Mesendoderm (in vitro differentiated cells): Measurements from ENCODE around the gene TRMT10A.

Experiments
- DNase-seq: peaks from one replicate; pipeline ENCODE4 v3.0.0; 2013
- H2AK5ac ChIP-seq: 2 replicates; pipeline ENCODE4 v1.6.1; 2013; ENCODE audit warnings: low read length, inconsistent platforms
- H2BK120ac ChIP-seq: 2 replicates; pipeline ENCODE4 v1.6.1; 2013; ENCODE audit warnings: low read depth, mild to moderate bottlenecking, low read length, moderate library complexity, mixed read lengths
- H2BK15ac ChIP-seq: replicated peaks from 2 replicates; pipeline ENCODE4 v1.6.1; 2013; ENCODE audit warnings: low read depth, mild to moderate bottlenecking, moderate library complexity
- H2BK5ac ChIP-seq: 2 replicates; pipeline ENCODE4 v1.6.1; 2013; ENCODE audit warnings: low read length, inconsistent platforms
- H3K18ac ChIP-seq: 2 replicates; pipeline ENCODE4 v1.6.1; 2013; ENCODE audit warnings: mild to moderate bottlenecking, low read length, mixed read lengths
- H3K23ac ChIP-seq: one replicate; pipeline ENCODE4 v1.6.1; 2013; ENCODE audit warnings: low read length
- H3K27ac ChIP-seq: 2 replicates; pipeline ENCODE4 v1.5.1; 2013; ENCODE audit warnings: low read depth, mild to moderate bottlenecking, inconsistent platforms, low read length, moderate library complexity
- H3K27me3 ChIP-seq: 2 replicates; pipeline ENCODE4 v1.6.1; 2013; ENCODE audit warnings: low read length, control low read depth, mild to moderate bottlenecking, inconsistent platforms; ENCODE audit not compliant: insufficient read depth, poor library complexity
- H3K36me3 ChIP-seq: 2 replicates; pipeline ENCODE4 v1.6.1; 2013; ENCODE audit warnings: low read length, inconsistent platforms; ENCODE audit not compliant: control insufficient read depth, insufficient read depth
- H3K4ac ChIP-seq: one replicate; pipeline ENCODE4 v1.6.1; 2013; ENCODE audit warnings: low read depth, mild to moderate bottlenecking, low read length, moderate library complexity
- H3K4me1 ChIP-seq: 2 replicates; pipeline ENCODE4 v1.6.1; 2013; ENCODE audit warnings: low read depth, low read length, inconsistent platforms; ENCODE audit not compliant: control insufficient read depth
- H3K4me2 ChIP-seq: 2 replicates; pipeline ENCODE4 v1.6.1; 2013; ENCODE audit warnings: low read length
- H3K4me3 ChIP-seq: 2 replicates; pipeline ENCODE4 v1.5.1; 2013; ENCODE audit warnings: mild to moderate bottlenecking, low read length
- H3K56ac ChIP-seq: one replicate; pipeline ENCODE4 v1.6.1; 2013; ENCODE audit warnings: low read length
- H3K79me1 ChIP-seq: 2 replicates; pipeline ENCODE4 v1.6.1; 2013; ENCODE audit warnings: low read length, inconsistent platforms
- H3K79me2 ChIP-seq: 2 replicates; pipeline ENCODE4 v1.6.1; 2013; ENCODE audit warnings: mild to moderate bottlenecking, low read length; ENCODE audit not compliant: control insufficient read depth, insufficient read depth
- H3K9ac ChIP-seq: 2 replicates; pipeline ENCODE4 v1.6.1; 2013; ENCODE audit warnings: low read length, inconsistent platforms
- H4K5ac ChIP-seq: one replicate; pipeline ENCODE4 v1.6.1; 2013; ENCODE audit warnings: low read length
- H4K8ac ChIP-seq: one replicate; pipeline ENCODE4 v1.6.1; 2013; ENCODE audit warnings: low read depth, mild to moderate bottlenecking, control low read depth, low read length, moderate library complexity
- WGBS: extraction: QIAGEN DNeasy Blood & Tissue Kit; methylation state at CpG from one replicate; pipeline ENCODE4 v1.1.7; 2013; ENCODE audit warnings: low lambda C conversion rate, missing lambda C conversion rate; ENCODE audit not compliant: insufficient coverage; ENCODE audit errors: extremely low coverage; 5-methylcytosine and 5-hydroxymethylcytosine counted together

TRMT10A gene

GRCh38 chr4:99573735-99574368 lies 10.0 kb upstream of the TRMT10A start:
- no peaks in the 10 kb centered on the region for H3K4me1 ChIP-seq
- H4K5ac ChIP-seq = no peak overlapping the region
- no peaks in the 10 kb centered on the region for H3K27me3 ChIP-seq
- H3K56ac ChIP-seq = no peak overlapping the region
- WGBS = no CpG with 5 or more reads among the region's 1 CpG
- H4K8ac ChIP-seq = no peak overlapping the region
- H3K18ac ChIP-seq = no peak overlapping the region
- no peak overlapping the region for H2BK5ac ChIP-seq
- no peak overlapping the region for H2BK120ac ChIP-seq
- H3K23ac ChIP-seq = no peak overlapping the region
- no peak overlapping the region for H3K4ac ChIP-seq
- no peaks in the 10 kb centered on the region for H3K79me2 ChIP-seq
- H3K36me3 ChIP-seq = no peaks in the 10 kb centered on the region
- H3K4me3 ChIP-seq = no peak overlapping the region
- H2AK5ac ChIP-seq = no peak overlapping the region
- H3K79me1 ChIP-seq = no peaks in the 10 kb centered on the region
- H3K4me2 ChIP-seq = no peak overlapping the region
- no peak for DNase-seq
- H3K9ac ChIP-seq = no peak overlapping the region
- no peak overlapping the region for H2BK15ac ChIP-seq
- H3K27ac ChIP-seq = no peak overlapping the region

GRCh38 chr4:99572527-99573240 lies 8.8 kb upstream of the TRMT10A start:
- Histone ChIP-seq H3K79me2 (no peaks in the 10 kb centered on the region), H3K27me3 (no peaks in the 10 kb centered on the region), H3K4me2 (no peak overlapping the region), H3K27ac (no peak overlapping the region), H3K23ac (no peak overlapping the region), H3K18ac (no peak overlapping the region), H3K36me3 (no peaks in the 10 kb centered on the region), H3K4me1 (no peaks in the 10 kb centered on the region), H3K79me1 (no peaks in the 10 kb centered on the region), H2BK120ac (no peak overlapping the region), H2AK5ac (no peak overlapping the region), H2BK15ac (no peak overlapping the region), H3K4me3 (no peak overlapping the region), H3K4ac (no peak overlapping the region), H2BK5ac (no peak overlapping the region), H3K9ac (no peak overlapping the region), H3K56ac (no peak overlapping the region), H4K5ac (no peak overlapping the region), H4K8ac (no peak overlapping the region)
- no CpG with 5 or more reads among the region's 6 CpGs for WGBS
- DNase-seq = no peak

- H2BK120ac ChIP-seq = no peak overlapping the region
- H3K27ac ChIP-seq = no peak overlapping the region
- H3K79me1 ChIP-seq = no peaks in the 10 kb centered on the region
- no peaks in the 10 kb centered on the region for H3K4me1 ChIP-seq
- H3K79me2 ChIP-seq = no peaks in the 10 kb centered on the region
- no peak overlapping the region for H3K23ac ChIP-seq
- no peak overlapping the region for H3K4me2 ChIP-seq
- no peak overlapping the region for H4K8ac ChIP-seq
- H3K4me3 ChIP-seq = no peak overlapping the region
- H3K56ac ChIP-seq = no peak overlapping the region
- no peak for DNase-seq
- no peaks in the 10 kb centered on the region for H3K36me3 ChIP-seq
- no peak overlapping the region for H4K5ac ChIP-seq
- H2AK5ac ChIP-seq = no peak overlapping the region
- no peak overlapping the region for H3K4ac ChIP-seq
- no peak overlapping the region for H3K9ac ChIP-seq
- no peak overlapping the region for H2BK5ac ChIP-seq
- no CpG with 5 or more reads among the region's 1 CpG for WGBS
- H3K18ac ChIP-seq = no peak overlapping the region
- H3K27me3 ChIP-seq = no peaks in the 10 kb centered on the region
- H2BK15ac ChIP-seq = no peak overlapping the region
These were observed 8.0 kb upstream of the TRMT10A start for GRCh38 chr4:99571883-99572282.

- Histone ChIP-seq H3K23ac (no peak overlapping the region), H3K18ac (no peak overlapping the region), H2BK5ac (no peak overlapping the region), H3K27me3 (no peaks in the 10 kb centered on the region), H3K56ac (no peak overlapping the region), H3K79me2 (no peaks in the 10 kb centered on the region), H2BK15ac (no peak overlapping the region), H3K79me1 (no peaks in the 10 kb centered on the region), H3K27ac (no peak overlapping the region), H3K4me3 (no peak overlapping the region), H3K9ac (no peak overlapping the region), H3K4me2 (no peak overlapping the region), H4K5ac (no peak overlapping the region), H2BK120ac (no peak overlapping the region), H3K4me1 (no peaks in the 10 kb centered on the region), H3K36me3 (no peaks in the 10 kb centered on the region), H4K8ac (no peak overlapping the region), H3K4ac (no peak overlapping the region), H2AK5ac (no peak overlapping the region)
- DNase-seq = no peak
These were observed 1.1 kb upstream of the TRMT10A start for GRCh38 chr4:99564921-99565320.

GRCh38 chr4:99552872-99553271 lies 11.0 kb downstream of the TRMT10A start:
- no peak overlapping the region for H3K4me2 ChIP-seq
- H3K23ac ChIP-seq = no peak overlapping the region
- H2BK5ac ChIP-seq = no peak overlapping the region
- H2AK5ac ChIP-seq = no peak overlapping the region
- no peak overlapping the region for H3K18ac ChIP-seq
- H3K9ac ChIP-seq = no peak overlapping the region
- H3K4ac ChIP-seq = no peak overlapping the region
- no peak overlapping the region for H3K27ac ChIP-seq
- H4K5ac ChIP-seq = no peak overlapping the region
- no peaks in the 10 kb centered on the region for H3K36me3 ChIP-seq
- no peaks in the 10 kb centered on the region for H3K4me1 ChIP-seq
- DNase-seq = no peak
- H3K79me2 ChIP-seq = no peaks in the 10 kb centered on the region
- WGBS = no CpG with 5 or more reads among the region's 2 CpGs
- no peaks in the 10 kb centered on the region for H3K79me1 ChIP-seq
- H4K8ac ChIP-seq = no peak overlapping the region
- H3K56ac ChIP-seq = no peak overlapping the region
- no peaks in the 10 kb centered on the region for H3K27me3 ChIP-seq
- H3K4me3 ChIP-seq = no peak overlapping the region
- H2BK15ac ChIP-seq = no peak overlapping the region
- H2BK120ac ChIP-seq = no peak overlapping the region
